Tibial nerve (tissue), 4 donors: ENCODE results near the gene ROM1.

ENCODE experiments used
- CTCF ChIP-seq, 5 experiments: fragments of 200-600 bp in 3 of 5; fragments of 450-650 bp in 2 of 5; sonication (generic) in 3 of 5; IDR thresholded peaks; one replicate each; pipeline ENCODE4 v1.5.1; 2016 to 2019; ENCODE audit warnings: antibody characterized with exemption in 5 of 5, mild to moderate bottlenecking in 3 of 5, moderate library complexity in 2 of 5
- EP300 ChIP-seq, 2 donors: sonication (generic); formaldehyde crosslinking; IDR thresholded peaks; one replicate each; pipeline ENCODE4 v1.6.1; 2017; ENCODE audit warnings: antibody characterized with exemption in 2 of 2, mild to moderate bottlenecking in 1 of 2
- POLR2A ChIP-seq, 2 donors: fragments of 450-650 bp; IDR thresholded peaks; one replicate each; pipeline ENCODE4 v1.6.1; 2017; ENCODE audit warnings: antibody characterized with exemption in 2 of 2, mild to moderate bottlenecking in 2 of 2, moderate library complexity in 2 of 2

GRCh38 chr11:62610403-62610802 lies 2.7 kb upstream of the ROM1 start:
- no peak for TF ChIP-seq CTCF (IDR thresholded peaks at IDR 0.05)
- TF ChIP-seq POLR2A (IDR thresholded peaks at IDR 0.05), result no peak
- no peak for TF ChIP-seq EP300 (IDR thresholded peaks at IDR 0.05)
